NCI-H146 treated with DMSO at 0.1 percent for 48 hours (cell line): ENCODE measurements around the gene WDR13.
"Not testable (repeated sequence)": the region's sequence is repeated elsewhere in the genome, so short reads cannot be mapped to it uniquely, and the experiment has no call there.

Experiments used
- DNase-seq: peaks from one replicate; lab custom pipeline; 2025; ENCODE audit not compliant: unreplicated experiment; lab: John Stamatoyannopoulos, UW

WDR13 gene

GRCh38 chrX:48597353-48598264, at the start of gene WDR13:
Gene WDR13, plus strand, starts transcription at chrX:48597492. Its CDS starts 505 bp downstream, at chrX:48597997.
- peak; percentile 90 for DNase-seq

GRCh38 chrX:48548871-48549270, 48.4 kb upstream of the WDR13 start:
- no peak for DNase-seq

- not testable (repeated sequence) for DNase-seq
Observed at GRCh38 chrX:48555731-48556325, 41.5 kb upstream of the WDR13 start.

- DNase-seq = no peak
Observed at GRCh38 chrX:48558271-48558670, 39.0 kb upstream of the WDR13 start.

GRCh38 chrX:48559636-48560035, 37.7 kb upstream of the WDR13 start:
- DNase-seq = no peak

GRCh38 chrX:48560056-48560455, 37.2 kb upstream of the WDR13 start:
- no peak for DNase-seq

- DNase-seq = no peak
Observed at GRCh38 chrX:48560681-48561080, 36.6 kb upstream of the WDR13 start.

- no peak for DNase-seq
Observed at GRCh38 chrX:48569958-48570357, 27.3 kb upstream of the WDR13 start.

- DNase-seq = peak; percentile 69
Observed at GRCh38 chrX:48573690-48574269, 23.5 kb upstream of the WDR13 start.

- DNase-seq = peak; percentile 88
Observed at GRCh38 chrX:48574270-48575266, 22.7 kb upstream of the WDR13 start, which contains the start of gene RBM3. Gene RBM3, plus strand, starts transcription at chrX:48574484. Its CDS starts 697 bp downstream, at chrX:48575181.

- no peak for DNase-seq
Observed at GRCh38 chrX:48575642-48576041, 21.6 kb upstream of the WDR13 start.

GRCh38 chrX:48576108-48576507, 21.2 kb upstream of the WDR13 start:
- no peak for DNase-seq

- no peak for DNase-seq
Observed at GRCh38 chrX:48578661-48579128, 18.6 kb upstream of the WDR13 start.

- DNase-seq = no peak
Observed at GRCh38 chrX:48579259-48579658, 18.0 kb upstream of the WDR13 start.

- no peak for DNase-seq
Observed at GRCh38 chrX:48580662-48581061, 16.6 kb upstream of the WDR13 start.

- DNase-seq = no peak
Observed at GRCh38 chrX:48584698-48585097, 12.6 kb upstream of the WDR13 start.

- DNase-seq = no peak
Observed at GRCh38 chrX:48589482-48590162, 7.7 kb upstream of the WDR13 start.

- no peak for DNase-seq
Observed at GRCh38 chrX:48590203-48591103, 6.8 kb upstream of the WDR13 start.

GRCh38 chrX:48591255-48591791, 6.0 kb upstream of the WDR13 start:
- no peak for DNase-seq
